HepG2 (cell line): ENCODE results near the gene CUTC. TPM values are rescaled to one million over a fixed set of nuclear protein-coding genes. Genes with fewer than 3 reads are reported as not detected.

Source experiments
- ARID5B ChIP-seq: IDR thresholded peaks from 2 replicates; pipeline ENCODE4 v1.4.0; 2020; ENCODE audit warnings: mild to moderate bottlenecking, missing genetic modification reagents
- CERS6 ChIP-seq: sonication (generic); formaldehyde crosslinking; IDR thresholded peaks from 2 replicates; pipeline ENCODE4 v1.5.0; 2020; ENCODE audit warnings: missing genetic modification reagents
- HNF4A ChIP-seq: sonication (generic); formaldehyde crosslinking; IDR thresholded peaks from 2 replicates; pipeline ENCODE4 v1.4.0; 2020; ENCODE audit warnings: missing genetic modification reagents
- RNF219 ChIP-seq: sonication (generic); formaldehyde crosslinking; IDR thresholded peaks from 2 replicates; pipeline ENCODE4 v1.5.0; 2020; ENCODE audit warnings: mild to moderate bottlenecking, missing genetic modification reagents
- ZBTB20 ChIP-seq: sonication (generic); formaldehyde crosslinking; IDR thresholded peaks from 2 replicates; pipeline ENCODE4 v1.8.1; 2023; ENCODE audit warnings: missing genetic modification reagents, low read depth, mild to moderate bottlenecking, borderline replicate concordance
- ZNF205 ChIP-seq: IDR thresholded peaks from 2 replicates; pipeline ENCODE4 v1.6.1; 2018; ENCODE audit warnings: missing biosample characterization, missing genetic modification reagents
- ZNF749 ChIP-seq: sonication (generic); formaldehyde crosslinking; IDR thresholded peaks from 2 replicates; pipeline ENCODE4 v1.8.0; 2022; ENCODE audit warnings: mild to moderate bottlenecking, missing genetic modification reagents, moderate library complexity, borderline replicate concordance
- polyA plus RNA-seq, 8 experiments: library from polyadenylated mRNA; depleted of rRNA in 3 of 8; stranded (reverse) in 7 of 8; unstranded in 1 of 8; fragments of >200 nt; fragmentation: Illumina TruSeq in 4 of 8; extraction: Trizol in 4 of 8; gene quantifications; 2 replicates each; pipeline versions ENCODE4 v1.2.1 to v1.2.3, GENCODE V29; 2011 to 2016; ENCODE audit warnings: low read depth in 4 of 8, missing spikeins in 1 of 8, mixed read lengths in 1 of 8; ENCODE audit not compliant: insufficient read depth in 1 of 8
- total RNA-seq, 5 experiments: library from RNA; depleted of rRNA; stranded (reverse); fragments of >200 nt; fragmentation: Illumina TruSeq; extraction: Trizol; gene quantifications; 2 replicates each; pipeline ENCODE4 v1.2.3, GENCODE V29; 2016; ENCODE audit warnings: low read depth in 1 of 5

The CUTC gene
- total and polyA plus RNA-seq, 2 of the 13 experiments (the other 11 are each of a cell fraction or from before 2014, with no cell fraction given) = 22.3 to 25.8 TPM

GRCh38 chr10:99770408-99771045, 38.5 kb downstream of the CUTC start (continued):
- TF ChIP-seq CERS6 (CRISPR knock-in tag) = no peak
- 0 out of 2 replicates have a peak, but pooled peaks have one; percentile 31 for TF ChIP-seq ZNF205 (CRISPR knock-in tag)
- TF ChIP-seq HNF4A (CRISPR knock-in tag) = peak; percentile 88
- TF ChIP-seq ZBTB20 (CRISPR knock-in tag) = no peak
- TF ChIP-seq ZNF749 (CRISPR knock-in tag) = peak; percentile 42; the same call in 1 of the 2 replicates
- TF ChIP-seq RNF219 (CRISPR knock-in tag) = no peak
- TF ChIP-seq ARID5B (CRISPR knock-in tag) = peak; percentile 69; the same call in 1 of the 2 replicates
